NCI-H1105 (cell line): ENCODE data around the gene FIBP.

Experiments used
- DNase-seq: peaks from one replicate; lab custom pipeline; 2025; lab: John Stamatoyannopoulos, UW

Gene FIBP

DNA sequence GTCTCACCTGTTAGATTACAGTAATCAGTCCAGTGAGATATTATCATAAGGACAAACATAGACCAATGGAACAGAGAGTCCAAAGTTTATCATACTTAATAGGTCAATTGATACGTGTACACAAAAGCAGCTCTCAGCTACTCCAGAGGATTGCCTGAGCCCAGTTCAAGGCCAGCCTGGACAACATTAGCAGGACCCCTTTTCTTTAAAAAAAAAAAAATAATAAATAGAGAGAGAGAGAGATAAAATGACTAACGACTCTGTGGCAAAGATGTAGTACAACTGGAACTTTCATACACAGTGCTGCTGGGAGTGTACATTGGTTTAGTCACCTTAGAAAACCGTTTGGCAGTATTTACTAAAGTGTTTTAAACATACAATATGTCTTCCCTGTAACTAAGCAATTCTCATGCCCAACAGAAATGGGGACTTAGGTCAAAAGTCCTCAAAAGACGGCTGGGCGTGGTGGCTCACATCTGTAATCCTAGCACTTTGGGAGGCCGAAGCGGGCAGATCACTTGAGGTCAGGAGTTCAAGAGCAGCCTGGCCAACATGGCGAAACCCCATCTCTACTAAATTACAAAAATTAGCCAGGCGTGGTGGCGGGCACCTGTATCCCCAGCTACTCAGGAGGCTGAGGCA, 43.9 kb downstream of the FIBP start:
- no peak for DNase-seq

DNA sequence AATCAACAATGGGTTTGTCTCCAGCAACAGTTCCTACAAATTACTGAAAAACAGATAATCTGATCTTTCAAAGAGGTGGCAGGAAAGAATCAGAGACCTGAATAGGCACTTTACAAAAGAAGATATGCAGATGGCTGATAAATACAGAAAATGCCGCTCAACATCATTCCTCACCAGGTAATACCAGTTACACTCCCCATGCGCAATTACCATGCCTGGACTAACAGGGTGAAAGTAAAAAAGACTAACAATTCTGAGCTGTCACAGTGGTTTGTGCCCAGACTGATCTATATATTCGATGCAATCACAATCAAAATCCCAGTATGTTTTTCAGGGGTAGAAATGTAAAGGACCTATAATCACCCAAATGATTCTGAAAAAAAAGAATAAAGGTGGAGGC, 44.5 kb downstream of the FIBP start:
- DNase-seq = no peak

DNA sequence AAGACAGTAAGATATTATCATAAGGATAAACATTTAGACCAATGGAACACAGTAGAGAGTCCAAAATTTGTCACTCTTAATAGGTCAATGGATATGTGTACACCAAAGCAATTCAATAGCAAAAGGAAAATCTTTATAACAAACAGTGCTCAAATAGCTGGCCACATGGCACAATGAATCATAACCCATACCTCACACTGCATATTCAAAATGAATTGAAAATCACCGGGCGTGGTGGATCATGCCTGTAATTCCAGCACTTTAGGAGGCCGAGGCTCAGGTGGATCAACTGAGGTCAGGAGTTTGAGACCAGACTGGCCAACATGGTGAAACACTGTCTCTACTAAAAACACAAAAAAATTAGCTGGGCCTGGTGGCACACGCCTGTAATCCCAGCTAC, 46.1 kb downstream of the FIBP start:
- no peak for DNase-seq

DNA sequence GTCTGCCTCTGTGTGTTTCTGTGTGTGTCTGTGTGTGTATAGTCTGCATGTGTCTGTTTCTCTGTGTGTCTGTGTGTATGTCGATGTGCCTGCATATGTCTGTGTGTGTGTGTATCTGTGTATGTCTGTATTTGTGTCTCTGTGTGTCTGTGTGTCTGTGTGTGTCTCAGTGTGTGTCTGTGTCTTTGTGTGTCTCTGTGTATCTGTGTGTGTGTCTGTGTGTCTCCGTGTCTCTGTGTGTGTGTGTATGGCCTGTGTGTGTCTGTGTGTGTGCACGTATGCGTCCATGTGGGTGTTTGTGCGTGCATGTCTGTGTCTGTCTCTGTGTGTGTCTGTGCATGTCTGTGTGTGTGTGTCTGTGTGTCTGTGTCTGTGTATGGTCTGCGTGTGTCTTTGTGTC, 54.1 kb downstream of the FIBP start:
- no peak for DNase-seq
